Activated T-cell treated with anti-CD3 and anti-CD28 coated beads, Interleukin-2, amount 50 U/mL, for 24 hours (primary cell): ENCODE measurements around the gene USP54.

ENCODE experiments used
- DNase-seq: peaks from one replicate; pipeline ENCODE4 v3.0.0-alpha.2; 2020
- H3K27ac Mint-ChIP-seq: 2 replicates; pipeline ENCODE4 v1.8.0; 2020; ENCODE audit warnings: mild to moderate bottlenecking, mixed read lengths
- H3K27me3 Mint-ChIP-seq: 2 replicates; pipeline ENCODE4 v1.8.0; 2020; ENCODE audit warnings: mixed read lengths
- H3K36me3 Mint-ChIP-seq: 2 replicates; pipeline ENCODE4 v1.8.0; 2020; ENCODE audit warnings: low read depth, mixed read lengths
- H3K4me1 Mint-ChIP-seq: 2 replicates; pipeline ENCODE4 v1.8.0; 2020; ENCODE audit warnings: low read depth, mixed read lengths
- H3K4me3 Mint-ChIP-seq: 2 replicates; pipeline ENCODE4 v1.8.0; 2020; ENCODE audit warnings: mild to moderate bottlenecking, moderate library complexity, mixed read lengths
- H3K9me3 Mint-ChIP-seq: 2 replicates; pipeline ENCODE4 v1.8.0; 2020; ENCODE audit warnings: mixed read lengths

USP54 gene

DNA sequence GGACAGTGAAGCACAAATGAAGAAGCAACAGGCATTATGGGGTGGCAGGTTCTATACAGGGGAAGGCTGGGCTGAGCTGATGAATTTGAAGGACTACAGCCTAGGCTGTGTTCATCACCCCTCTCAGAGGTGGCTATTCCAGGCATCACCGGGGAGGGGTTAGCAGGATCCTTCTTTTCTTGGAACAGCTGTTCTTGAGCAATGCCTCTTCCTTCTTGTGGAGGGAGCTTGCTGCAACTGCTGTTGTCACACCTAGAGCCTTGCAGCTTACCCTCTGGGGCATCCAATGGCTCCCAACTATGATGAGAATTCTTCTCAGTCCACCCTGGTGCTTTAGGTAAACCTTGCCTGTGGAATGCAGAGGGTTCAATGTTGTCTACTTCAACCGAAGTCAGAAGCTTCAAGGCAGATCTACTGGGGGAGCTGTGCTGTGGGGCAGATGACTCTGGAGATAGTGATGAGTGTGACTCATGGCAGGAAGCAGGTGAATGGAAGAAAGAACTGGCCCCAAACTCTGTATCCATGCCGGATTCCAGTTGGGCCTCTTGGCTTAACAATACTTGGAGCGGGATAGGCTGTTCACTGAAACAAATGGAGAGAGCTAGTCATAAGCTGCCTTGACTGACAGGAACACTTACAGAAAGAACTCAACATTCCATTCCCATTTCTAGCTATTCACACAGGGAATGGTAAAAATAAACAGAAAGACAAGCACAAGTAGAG is 73.8 kb downstream of the USP54 start:
- H3K36me3 Mint-ChIP-seq: peaks cover 7% of the 10 kb centered on the region
- H3K4me3 Mint-ChIP-seq: no peak overlapping the region
- no peaks in the 10 kb centered on the region for H3K4me1 Mint-ChIP-seq
- DNase-seq: no peak
- H3K27me3 Mint-ChIP-seq: no peaks in the 10 kb centered on the region
- H3K9me3 Mint-ChIP-seq: no peaks in the 10 kb centered on the region
- peak overlapping the region; percentile 27 for H3K27ac Mint-ChIP-seq

DNA sequence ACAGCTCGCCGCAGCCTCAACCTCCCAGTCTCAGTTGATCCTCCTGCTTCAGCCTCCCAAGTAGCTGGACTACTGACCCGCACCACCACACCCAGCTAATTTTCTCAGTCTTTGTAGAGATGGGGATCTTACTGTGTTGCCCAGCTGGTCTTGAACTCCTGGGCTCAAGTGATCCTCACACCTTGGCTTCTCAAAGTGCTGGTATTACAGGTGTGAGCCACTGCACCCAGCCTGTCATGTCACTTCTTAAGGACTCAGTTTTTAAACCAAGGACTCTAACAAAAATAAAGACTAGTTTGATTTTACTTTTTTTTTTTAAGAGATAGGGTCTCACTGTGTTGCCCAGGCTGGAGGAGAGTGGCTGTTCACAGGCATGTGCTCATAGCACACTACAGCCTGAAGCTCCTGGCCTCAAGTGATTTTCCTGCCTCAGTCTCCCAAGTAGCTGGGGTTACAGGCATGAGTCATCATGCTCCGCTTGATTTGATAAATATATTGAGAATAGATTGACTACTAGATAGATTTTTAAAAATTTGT is 78.9 kb downstream of the USP54 start:
- no peak for DNase-seq
- Mint-ChIP-seq H3K27ac (no peak overlapping the region), H3K4me1 (no peaks in the 10 kb centered on the region), H3K36me3 (peaks cover under 1% of the 10 kb centered on the region), H3K9me3 (no peaks in the 10 kb centered on the region), H3K27me3 (no peaks in the 10 kb centered on the region), H3K4me3 (no peak overlapping the region)

DNA sequence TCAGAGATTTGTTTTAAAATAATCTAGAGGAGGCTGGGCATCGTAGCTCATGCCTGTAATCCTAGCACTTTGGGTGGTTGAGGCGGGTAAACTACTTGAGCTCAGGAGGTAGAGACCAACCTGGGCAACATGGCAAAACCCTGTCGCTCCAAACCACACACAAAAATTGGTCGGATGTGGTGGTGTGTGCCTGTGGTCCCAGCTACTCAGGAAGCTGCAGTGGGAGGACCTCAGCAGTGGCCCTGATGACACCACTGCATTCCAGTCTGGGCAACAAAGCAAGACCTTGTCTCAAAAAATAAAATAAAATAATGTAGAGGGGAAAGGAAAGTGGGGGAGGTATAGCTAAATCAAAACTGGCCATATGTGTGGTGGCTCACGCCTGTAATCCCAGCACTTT is 81.4 kb downstream of the USP54 start:
- H3K36me3 Mint-ChIP-seq: peaks cover 15% of the 10 kb centered on the region
- H3K4me3 Mint-ChIP-seq: no peak overlapping the region
- no peak overlapping the region for H3K27ac Mint-ChIP-seq
- DNase-seq: no peak
- no peaks in the 10 kb centered on the region for H3K27me3 Mint-ChIP-seq
- H3K4me1 Mint-ChIP-seq: no peaks in the 10 kb centered on the region
- no peaks in the 10 kb centered on the region for H3K9me3 Mint-ChIP-seq

DNA sequence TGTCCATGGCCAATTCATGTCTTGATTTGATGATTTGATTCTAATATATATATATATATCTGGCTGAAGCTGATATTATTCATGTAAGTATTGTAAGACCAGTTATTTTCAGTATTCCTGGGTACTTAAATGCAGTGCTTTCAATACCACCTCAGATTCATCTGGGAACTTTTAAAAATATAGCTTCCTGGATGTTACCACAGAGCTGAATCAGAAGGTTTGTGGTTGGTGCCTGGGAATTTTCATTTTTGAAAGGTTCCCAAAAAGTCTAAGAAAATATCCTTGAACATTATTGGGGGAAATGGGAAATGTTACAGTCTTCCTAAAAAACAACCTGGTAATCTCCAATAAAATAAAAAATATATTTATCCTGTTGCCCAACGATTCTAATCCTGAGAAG is 84.7 kb downstream of the USP54 start:
- Mint-ChIP-seq H3K4me3 (no peak overlapping the region), H3K27me3 (no peaks in the 10 kb centered on the region), H3K27ac (no peak overlapping the region)

DNA sequence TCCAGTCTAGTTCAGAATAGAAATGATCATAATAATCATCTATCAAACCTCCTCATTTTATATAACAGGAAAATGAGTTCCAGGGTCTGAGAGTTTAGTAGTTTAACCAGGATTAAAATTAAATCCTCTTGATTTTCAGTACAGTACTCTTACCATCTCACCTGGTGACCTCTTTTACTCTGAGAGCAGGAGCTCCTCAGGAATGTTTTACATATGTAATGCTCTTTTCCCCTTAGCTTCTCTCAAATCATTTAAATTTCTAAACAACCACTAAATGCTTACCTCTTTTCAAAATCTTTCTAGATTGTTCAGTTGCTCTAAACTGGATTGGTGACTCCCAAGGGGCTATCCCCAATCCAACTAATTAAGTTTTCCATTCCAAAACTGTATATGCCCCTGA is 85.1 kb downstream of the USP54 start:
- H3K27me3 Mint-ChIP-seq: no peaks in the 10 kb centered on the region
- H3K36me3 Mint-ChIP-seq: peaks cover 35% of the 10 kb centered on the region
- no peaks in the 10 kb centered on the region for H3K9me3 Mint-ChIP-seq
- H3K27ac Mint-ChIP-seq: no peak overlapping the region
- DNase-seq: no peak
- H3K4me1 Mint-ChIP-seq: peaks cover 10% of the 10 kb centered on the region
- no peak overlapping the region for H3K4me3 Mint-ChIP-seq

More for the DNA sequence above, 84.7 kb downstream of the USP54 start:
- Mint-ChIP-seq H3K9me3 (no peaks in the 10 kb centered on the region), H3K4me1 (peaks cover 6% of the 10 kb centered on the region), H3K36me3 (peaks cover 35% of the 10 kb centered on the region)
- DNase-seq: no peak

DNA sequence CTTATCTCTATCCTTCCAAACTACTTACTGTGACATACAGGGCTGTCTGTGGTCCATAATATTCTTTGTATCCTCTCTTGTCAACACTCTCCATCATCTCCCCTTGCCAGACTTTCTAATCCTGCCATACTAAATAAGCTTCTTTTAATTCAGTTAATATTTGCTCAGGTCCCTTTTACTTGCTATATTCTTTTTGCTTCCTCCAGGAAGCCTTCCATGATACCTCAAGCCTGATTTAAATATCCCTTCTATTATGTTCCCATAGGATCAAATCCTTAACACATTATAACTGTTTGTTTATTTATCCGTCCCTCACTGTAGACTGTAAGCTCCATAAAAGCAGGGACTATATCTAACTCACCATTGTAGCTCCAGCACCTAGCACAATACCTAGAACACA is 88.1 kb downstream of the USP54 start:
- H3K9me3 Mint-ChIP-seq: no peaks in the 10 kb centered on the region
- no peak for DNase-seq
- H3K27ac Mint-ChIP-seq: no peak overlapping the region
- no peaks in the 10 kb centered on the region for H3K27me3 Mint-ChIP-seq
- H3K36me3 Mint-ChIP-seq: peaks cover 35% of the 10 kb centered on the region
- peaks cover 12% of the 10 kb centered on the region for H3K4me1 Mint-ChIP-seq
- no peak overlapping the region for H3K4me3 Mint-ChIP-seq

DNA sequence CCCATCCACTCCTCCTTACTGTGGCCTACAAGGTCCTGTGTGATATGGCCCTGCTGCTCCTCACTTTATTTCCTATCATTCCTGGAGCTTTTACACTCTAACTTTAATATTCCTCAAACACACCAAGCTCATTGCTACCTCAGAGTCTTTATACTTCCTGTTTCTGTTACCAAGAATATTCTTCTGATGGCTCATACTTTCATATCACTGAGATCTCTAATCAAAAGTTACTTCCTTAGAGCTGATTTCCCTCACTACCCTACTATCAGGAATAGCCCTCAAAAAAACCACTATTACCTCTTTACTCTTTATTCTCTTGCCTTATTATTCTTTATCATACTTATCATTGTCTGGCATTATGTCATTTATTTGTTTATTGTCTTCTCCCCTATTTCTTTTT is 89.5 kb downstream of the USP54 start:
- Mint-ChIP-seq H3K27me3 (no peaks in the 10 kb centered on the region), H3K4me1 (peaks cover 19% of the 10 kb centered on the region), H3K36me3 (peaks cover 39% of the 10 kb centered on the region), H3K27ac (peak overlapping the region; percentile 76), H3K4me3 (no peak overlapping the region), H3K9me3 (no peaks in the 10 kb centered on the region)
- no peak for DNase-seq

DNA sequence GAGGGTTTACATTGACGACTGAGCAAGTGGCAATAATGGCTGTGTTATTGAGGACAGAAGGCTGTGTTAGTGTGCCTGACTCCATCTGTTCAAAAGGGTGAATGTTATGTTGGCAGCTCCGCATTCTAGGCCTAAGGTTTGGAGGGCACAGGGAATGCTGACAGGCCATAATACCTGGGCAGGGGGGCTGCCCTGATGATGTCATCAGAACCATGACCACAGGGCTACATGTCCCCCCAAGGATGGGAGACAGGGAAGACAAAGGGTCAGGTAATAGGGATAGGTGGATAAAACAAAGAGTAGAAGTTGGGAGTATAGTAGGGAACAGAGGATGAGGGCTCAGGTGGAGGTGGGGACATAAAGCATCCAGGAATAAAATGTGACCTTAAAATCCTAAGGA is 93.5 kb downstream of the USP54 start:
- Mint-ChIP-seq H3K9me3 (no peaks in the 10 kb centered on the region), H3K36me3 (peaks cover 32% of the 10 kb centered on the region), H3K4me3 (no peak overlapping the region), H3K27ac (no peak overlapping the region), H3K4me1 (peaks cover 49% of the 10 kb centered on the region), H3K27me3 (no peaks in the 10 kb centered on the region)
- DNase-seq: no peak

DNA sequence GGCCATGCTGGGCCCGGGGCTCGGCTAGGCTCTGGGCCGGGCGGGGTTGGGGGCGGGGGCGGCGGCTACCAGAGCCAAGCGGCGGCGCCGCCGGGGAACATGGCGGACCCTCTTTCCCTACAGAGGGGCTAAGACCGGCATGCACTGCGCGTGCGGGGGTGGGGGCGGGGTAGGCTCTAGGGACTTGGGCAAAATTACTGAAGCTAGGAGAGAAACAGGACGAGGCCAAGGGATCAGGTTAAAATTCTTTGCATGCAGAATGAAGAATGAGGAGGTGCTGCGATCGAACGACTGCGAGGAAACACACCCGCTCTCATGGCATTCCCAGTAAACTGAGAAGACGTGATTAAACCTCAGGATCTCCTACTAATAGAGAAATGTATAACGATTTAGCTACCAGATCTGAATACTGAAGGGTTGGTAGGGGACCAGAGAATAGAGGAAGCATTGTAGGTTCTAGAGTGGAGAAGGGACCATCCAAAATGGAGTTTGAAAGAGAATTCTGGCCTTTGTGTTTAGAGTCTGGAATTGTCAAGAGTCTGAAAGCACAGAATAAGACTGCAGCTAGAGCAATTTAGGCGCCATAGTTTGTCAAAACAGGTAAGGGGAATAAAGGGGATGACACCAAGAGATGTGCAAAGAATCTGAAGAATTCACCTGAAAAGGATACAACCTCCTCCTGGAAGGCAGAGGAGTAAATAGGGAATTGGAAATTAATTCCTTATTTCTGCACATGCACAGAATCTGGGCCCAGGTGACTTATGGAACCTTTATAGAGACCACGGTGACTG is 95.1 kb downstream of the USP54 start, which contains the start of gene PPP3CB:
Gene PPP3CB (minus strand): TSS at position 141 of the 791 bp plus-strand sequence. CDS start 135 bp downstream, at position 6.
- H3K9me3 Mint-ChIP-seq: no peaks in the 10 kb centered on the region
- H3K27ac Mint-ChIP-seq: peak within 1 kb of the TSS; percentile 95
- peaks cover 35% of the 10 kb centered on the region for H3K36me3 Mint-ChIP-seq
- no peak for DNase-seq
- H3K4me3 Mint-ChIP-seq: peak within 1 kb of the TSS; percentile 93
- peaks cover 45% of the 10 kb centered on the region for H3K4me1 Mint-ChIP-seq
- H3K27me3 Mint-ChIP-seq: no peaks in the 10 kb centered on the region

DNA sequence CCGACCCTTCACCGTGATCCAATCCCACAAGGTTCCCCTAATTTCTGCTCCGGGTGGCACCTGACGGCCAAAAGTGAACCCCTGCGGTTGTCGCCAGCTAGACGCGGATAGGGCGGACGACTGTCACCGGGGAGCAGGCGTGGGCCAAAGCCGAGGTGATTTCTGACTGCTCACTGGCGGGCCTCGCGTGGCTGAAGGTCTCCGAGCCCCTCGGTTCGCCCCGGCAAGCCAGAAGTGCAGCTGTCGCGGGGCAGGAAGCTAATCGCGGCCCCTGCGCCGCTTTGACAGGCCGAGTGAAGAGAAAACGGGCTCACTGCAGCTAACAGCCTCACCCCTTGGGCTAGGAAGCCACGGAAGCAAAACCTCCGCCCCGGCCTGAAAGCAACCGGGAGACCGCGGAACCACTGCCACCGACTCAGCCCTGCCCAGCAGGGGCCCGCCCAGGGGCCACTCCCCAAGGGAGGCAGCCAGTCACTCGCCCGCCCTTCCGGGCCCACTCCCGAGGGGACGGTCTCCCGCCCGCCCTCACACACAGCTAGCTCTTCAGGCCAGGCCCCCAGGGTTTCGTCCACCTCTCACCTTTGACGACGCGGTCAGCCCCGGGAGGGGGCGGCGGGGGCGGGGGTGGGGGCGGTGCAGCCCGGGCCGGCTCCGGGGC is 95.8 kb downstream of the USP54 start:
- peak; percentile 92 for DNase-seq
- H3K4me3 Mint-ChIP-seq: peak overlapping the region; percentile 93
- peak overlapping the region; percentile 95 for H3K27ac Mint-ChIP-seq
- H3K36me3 Mint-ChIP-seq: peaks cover 37% of the 10 kb centered on the region
- H3K4me1 Mint-ChIP-seq: peaks cover 45% of the 10 kb centered on the region
- H3K9me3 Mint-ChIP-seq: no peaks in the 10 kb centered on the region
- no peaks in the 10 kb centered on the region for H3K27me3 Mint-ChIP-seq

DNA sequence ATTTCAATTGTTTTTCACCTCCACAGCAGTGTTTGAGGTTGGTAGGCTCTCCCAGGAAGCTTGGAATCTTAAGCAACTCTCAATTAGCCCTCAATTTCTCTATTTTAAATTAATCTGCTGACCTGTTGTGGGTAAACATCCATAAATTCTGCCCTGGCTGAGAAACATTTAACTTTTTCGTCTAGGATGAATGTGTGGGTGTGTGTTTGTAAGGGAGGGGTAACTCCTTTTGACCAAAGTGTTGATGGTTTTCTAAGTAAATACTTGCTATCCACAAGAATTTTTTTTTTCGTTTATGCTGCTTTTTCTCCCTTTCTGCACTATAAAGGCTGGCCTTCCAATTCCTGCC is 96.3 kb downstream of the USP54 start:
- Mint-ChIP-seq H3K36me3 (peaks cover 40% of the 10 kb centered on the region), H3K4me1 (peaks cover 47% of the 10 kb centered on the region), H3K9me3 (no peaks in the 10 kb centered on the region), H3K4me3 (peak overlapping the region; percentile 93), H3K27ac (peak overlapping the region; percentile 95), H3K27me3 (no peaks in the 10 kb centered on the region)
- no peak for DNase-seq

DNA sequence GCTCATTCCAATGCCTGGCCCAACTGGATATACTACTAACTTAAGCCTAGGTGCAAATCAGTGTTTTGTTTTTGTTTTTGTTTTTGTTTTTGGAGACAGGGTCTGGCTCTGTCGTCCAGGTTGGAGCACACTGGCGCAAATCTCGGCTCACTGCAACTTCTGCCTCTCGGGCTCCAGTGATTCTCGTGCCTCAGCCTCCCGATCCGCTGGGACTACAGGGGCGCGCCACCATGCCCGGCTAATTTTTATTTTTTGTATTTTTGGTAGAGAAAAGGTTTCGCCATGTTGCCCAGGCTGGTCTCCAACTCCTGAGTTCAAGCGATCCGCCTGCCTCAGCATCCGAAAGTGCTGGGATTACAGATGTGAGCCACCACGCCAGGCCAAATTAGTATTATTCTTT is 96.9 kb downstream of the USP54 start:
- peaks cover 52% of the 10 kb centered on the region for H3K4me1 Mint-ChIP-seq
- no peaks in the 10 kb centered on the region for H3K9me3 Mint-ChIP-seq
- H3K4me3 Mint-ChIP-seq: peak overlapping the region; percentile 93
- no peak overlapping the region for H3K27ac Mint-ChIP-seq
- H3K36me3 Mint-ChIP-seq: peaks cover 43% of the 10 kb centered on the region
- DNase-seq: no peak
- no peaks in the 10 kb centered on the region for H3K27me3 Mint-ChIP-seq

DNA sequence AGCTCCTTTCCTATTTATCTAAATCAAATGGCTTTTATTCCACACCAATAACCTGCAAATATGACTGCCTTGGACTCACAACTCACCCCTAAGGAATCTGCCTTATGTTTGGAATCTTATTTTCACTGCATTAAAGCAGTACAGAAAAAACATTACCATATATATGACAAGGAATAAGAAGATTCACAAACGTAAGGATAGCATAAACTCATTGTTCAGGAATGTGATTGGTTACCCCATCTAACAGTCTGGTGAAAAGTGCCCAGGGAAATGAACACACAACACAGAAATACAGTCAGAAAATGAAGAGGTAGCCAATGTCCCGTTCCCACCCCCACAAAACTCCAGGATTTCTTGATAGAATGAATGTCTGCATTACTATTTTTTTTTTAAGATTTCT is 97.4 kb downstream of the USP54 start:
- DNase-seq: no peak
- peak overlapping the region; percentile 73 for H3K27ac Mint-ChIP-seq
- H3K36me3 Mint-ChIP-seq: peaks cover 46% of the 10 kb centered on the region
- no peaks in the 10 kb centered on the region for H3K27me3 Mint-ChIP-seq
- H3K4me1 Mint-ChIP-seq: peaks cover 55% of the 10 kb centered on the region
- H3K9me3 Mint-ChIP-seq: no peaks in the 10 kb centered on the region
- H3K4me3 Mint-ChIP-seq: peak overlapping the region; percentile 93

DNA sequence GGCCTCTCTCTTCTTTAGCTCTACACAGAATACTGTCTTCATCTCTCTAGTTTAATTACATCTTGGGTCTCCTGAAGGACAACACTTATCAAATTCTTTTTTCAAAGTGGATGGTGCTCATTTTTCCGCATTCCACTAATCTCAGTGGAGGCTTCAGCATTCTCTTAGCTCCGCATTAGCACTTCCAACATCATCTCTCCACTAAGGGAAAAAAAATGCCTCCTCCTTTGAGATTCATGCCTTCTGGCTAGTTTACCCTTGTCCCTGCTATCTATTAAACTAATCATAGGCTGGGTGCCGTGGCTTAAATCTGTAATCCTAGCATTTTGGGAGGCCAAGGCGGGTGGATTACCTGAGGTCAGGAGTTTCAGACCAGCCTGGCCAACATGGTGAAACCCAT is 104.5 kb downstream of the USP54 start:
- no peak overlapping the region for H3K27ac Mint-ChIP-seq
- peaks cover 57% of the 10 kb centered on the region for H3K36me3 Mint-ChIP-seq
- DNase-seq: no peak
- no peaks in the 10 kb centered on the region for H3K9me3 Mint-ChIP-seq
- H3K27me3 Mint-ChIP-seq: no peaks in the 10 kb centered on the region
- peaks cover 27% of the 10 kb centered on the region for H3K4me1 Mint-ChIP-seq
- no peak overlapping the region for H3K4me3 Mint-ChIP-seq
